Neuronal stem cell (in vitro differentiated cells): ENCODE results near the gene SEL1L2. TPM values are rescaled to one million over a fixed set of nuclear protein-coding genes. Genes with fewer than 3 reads are reported as not detected.

Experiments used
- small RNA-seq: library from polyadenylated mRNA; stranded (forward); fragments of <200 nt; extraction: miRNeasy Mini kit (QIAGEN cat#:217004); gene quantifications from one replicate; pipeline ENCODE3, GENCODE V24; 2013; ENCODE audit not compliant: insufficient read depth

The SEL1L2 gene

Small RNAs within 50 kb of the gene (small RNA-seq; reads per million reads assigned to genes)
- not detected for gene RNU6-278P
- gene RPS3P1, result not detected
